Epithelial cell of esophagus (primary cell): ENCODE results near the gene DNAJC16.

Experiments
- DNase-seq: peaks from one replicate; pipeline ENCODE4 v3.0.0; 2010; ENCODE audit warnings: low read depth
- H3K4me3 ChIP-seq: 2 replicates; pipeline ENCODE4 v1.5.1; 2011; ENCODE audit warnings: mild to moderate bottlenecking, low read length, control low read depth
- TF ChIP-seq, protein P1 (sequence below): IDR thresholded peaks from 2 replicates; pipeline ENCODE4 v1.5.1; 2011; ENCODE audit warnings: low read depth, mild to moderate bottlenecking, low read length, control low read depth, inconsistent platforms; ENCODE audit not compliant: insufficient read depth; ENCODE audit errors: missing control alignments

DNAJC16 gene

DNA sequence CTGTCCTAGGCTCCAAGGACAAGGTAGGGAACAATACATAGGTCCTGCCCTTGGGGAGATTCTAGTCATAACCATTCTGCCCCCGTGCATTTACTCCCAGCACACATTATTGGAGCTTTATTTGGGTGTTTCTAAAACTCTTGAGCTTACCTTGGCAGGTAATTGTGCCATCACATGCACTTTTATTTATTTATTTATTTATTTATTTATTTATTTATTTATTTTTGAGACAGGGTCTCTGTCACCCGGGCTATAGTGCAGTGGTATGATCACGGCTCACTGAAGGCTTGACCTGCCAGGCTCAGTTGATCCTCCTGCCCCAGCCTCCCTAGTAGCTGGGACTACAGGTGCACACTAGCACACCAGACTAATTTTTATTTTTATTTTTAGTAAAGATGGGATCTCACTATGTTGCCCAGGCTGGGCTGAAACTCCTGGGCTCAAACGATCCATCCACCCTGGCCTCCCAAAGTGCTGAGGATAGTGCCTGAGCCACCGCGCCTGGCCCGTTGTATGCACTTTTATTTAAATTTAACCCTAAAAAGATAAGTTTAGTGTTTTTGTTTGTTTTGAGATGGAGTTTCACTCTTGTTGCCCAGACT, 49.0 kb downstream of the DNAJC16 start:
- no peak for DNase-seq
- H3K4me3 ChIP-seq, result no peak overlapping the region
- TF ChIP-seq, protein P1, sequence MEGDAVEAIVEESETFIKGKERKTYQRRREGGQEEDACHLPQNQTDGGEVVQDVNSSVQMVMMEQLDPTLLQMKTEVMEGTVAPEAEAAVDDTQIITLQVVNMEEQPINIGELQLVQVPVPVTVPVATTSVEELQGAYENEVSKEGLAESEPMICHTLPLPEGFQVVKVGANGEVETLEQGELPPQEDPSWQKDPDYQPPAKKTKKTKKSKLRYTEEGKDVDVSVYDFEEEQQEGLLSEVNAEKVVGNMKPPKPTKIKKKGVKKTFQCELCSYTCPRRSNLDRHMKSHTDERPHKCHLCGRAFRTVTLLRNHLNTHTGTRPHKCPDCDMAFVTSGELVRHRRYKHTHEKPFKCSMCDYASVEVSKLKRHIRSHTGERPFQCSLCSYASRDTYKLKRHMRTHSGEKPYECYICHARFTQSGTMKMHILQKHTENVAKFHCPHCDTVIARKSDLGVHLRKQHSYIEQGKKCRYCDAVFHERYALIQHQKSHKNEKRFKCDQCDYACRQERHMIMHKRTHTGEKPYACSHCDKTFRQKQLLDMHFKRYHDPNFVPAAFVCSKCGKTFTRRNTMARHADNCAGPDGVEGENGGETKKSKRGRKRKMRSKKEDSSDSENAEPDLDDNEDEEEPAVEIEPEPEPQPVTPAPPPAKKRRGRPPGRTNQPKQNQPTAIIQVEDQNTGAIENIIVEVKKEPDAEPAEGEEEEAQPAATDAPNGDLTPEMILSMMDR, result no peak

DNA sequence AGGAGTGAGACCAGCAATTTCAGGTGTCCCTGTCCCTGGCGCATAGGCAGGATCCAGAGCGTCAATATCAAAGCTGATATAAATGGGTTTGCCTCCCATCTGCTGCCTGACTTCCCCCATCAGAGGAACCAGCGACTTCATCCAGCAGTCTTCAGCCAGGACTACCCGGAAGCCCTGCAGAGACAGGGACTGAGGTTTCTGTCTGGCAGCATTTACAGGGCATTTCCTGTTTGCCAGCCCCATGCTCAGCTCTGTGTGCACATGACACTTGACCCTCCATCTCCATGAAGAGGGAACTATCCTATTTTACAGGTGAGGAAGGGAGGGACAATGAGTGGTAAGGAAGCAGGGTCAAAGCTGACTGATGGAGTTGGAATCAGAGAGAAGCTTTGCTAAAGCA, 51.0 kb downstream of the DNAJC16 start:
- TF ChIP-seq, protein P1, result no peak
- no peak overlapping the region for H3K4me3 ChIP-seq
- no peak for DNase-seq

DNA sequence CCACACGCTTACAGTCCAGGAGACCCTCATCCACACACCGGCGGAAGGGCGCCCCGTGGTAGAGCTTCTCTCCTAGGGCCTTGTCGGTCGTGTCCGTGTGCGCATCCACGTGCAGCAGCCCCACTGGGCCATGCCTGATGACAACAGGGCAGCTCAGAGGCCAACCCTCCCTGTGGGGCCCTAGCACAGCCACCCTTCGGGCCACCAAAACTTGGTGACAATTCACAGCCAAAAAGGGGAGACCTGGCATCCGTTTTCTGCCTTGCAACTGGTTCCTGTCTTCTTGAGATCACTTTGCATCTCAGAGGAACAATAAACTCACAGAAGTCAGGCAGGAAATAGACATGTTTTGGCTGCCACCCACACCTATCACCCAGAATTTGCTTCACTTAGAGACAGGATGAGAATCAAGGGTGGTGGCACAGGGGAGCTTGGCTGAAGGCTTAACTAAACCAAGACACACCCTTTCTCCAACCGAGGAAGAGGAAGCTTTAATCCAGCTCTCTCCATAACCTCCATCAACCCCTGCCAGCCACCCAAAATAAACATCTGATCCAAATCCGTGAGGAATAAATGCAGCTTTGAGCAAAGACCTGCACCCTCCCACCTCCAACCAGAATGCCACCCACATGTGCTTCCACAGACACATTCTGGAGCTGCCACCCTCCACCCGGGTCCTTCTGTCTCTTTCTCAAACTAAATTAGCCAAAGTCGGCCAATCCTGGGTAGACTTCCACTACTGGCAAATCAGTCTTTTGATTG, 52.5 kb downstream of the DNAJC16 start:
- TF ChIP-seq, protein P1, result no peak
- no peak for DNase-seq
- H3K4me3 ChIP-seq, result no peak overlapping the region

DNA sequence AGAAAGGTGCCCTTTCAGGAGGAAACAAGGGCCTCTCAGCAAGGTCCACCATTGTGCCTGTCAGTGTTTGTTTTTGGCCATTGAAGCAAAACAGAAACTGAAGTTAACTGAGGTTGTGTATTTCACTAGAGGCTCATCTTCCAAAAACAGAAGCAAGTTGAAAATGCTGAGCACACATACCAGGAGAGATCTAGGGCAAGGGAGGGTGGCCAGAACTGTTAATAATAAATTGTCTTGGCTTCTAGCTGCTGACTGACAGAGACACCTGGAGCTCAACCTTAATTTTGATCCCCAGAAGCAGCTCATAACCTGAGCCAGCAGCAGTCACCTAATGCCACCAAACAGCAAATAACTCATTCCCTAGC, 53.0 kb downstream of the DNAJC16 start:
- H3K4me3 ChIP-seq, result no peak overlapping the region
- DNase-seq, result no peak
- TF ChIP-seq, protein P1, result no peak

DNA sequence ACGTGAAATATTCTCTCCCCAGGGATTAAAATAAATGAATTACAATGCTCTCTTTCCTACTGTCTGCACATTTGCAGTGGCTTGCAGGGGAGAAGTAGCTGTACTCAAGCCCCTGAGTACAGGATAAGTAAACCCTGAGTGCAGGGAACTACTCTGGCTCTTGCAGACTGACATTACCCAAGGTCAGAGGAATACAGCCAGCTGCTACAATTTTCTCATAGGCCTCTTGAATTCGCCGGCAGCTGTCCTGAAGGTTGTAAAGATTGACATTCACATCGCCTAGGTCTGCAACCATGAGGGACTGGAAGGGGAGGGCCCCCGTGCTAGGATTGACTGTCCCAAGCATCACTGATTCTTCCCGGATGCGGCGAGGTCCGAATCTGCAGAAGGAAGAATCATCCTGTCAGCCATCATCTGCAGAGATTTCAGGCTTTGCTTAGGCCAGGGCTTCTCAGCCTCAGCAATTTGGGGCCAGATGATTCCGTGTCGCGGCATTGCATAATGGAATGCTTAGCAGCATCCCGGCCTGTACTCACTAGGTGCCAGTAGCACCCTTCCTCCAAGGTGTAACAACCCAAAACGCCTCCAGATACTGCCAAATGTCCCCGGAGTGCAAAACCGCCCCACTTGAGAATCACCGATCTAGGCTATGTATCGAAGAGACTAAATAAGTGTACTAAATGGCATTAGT, 56.5 kb downstream of the DNAJC16 start:
- DNase-seq, result no peak
- TF ChIP-seq, protein P1, result no peak
- H3K4me3 ChIP-seq, result no peak overlapping the region

DNA sequence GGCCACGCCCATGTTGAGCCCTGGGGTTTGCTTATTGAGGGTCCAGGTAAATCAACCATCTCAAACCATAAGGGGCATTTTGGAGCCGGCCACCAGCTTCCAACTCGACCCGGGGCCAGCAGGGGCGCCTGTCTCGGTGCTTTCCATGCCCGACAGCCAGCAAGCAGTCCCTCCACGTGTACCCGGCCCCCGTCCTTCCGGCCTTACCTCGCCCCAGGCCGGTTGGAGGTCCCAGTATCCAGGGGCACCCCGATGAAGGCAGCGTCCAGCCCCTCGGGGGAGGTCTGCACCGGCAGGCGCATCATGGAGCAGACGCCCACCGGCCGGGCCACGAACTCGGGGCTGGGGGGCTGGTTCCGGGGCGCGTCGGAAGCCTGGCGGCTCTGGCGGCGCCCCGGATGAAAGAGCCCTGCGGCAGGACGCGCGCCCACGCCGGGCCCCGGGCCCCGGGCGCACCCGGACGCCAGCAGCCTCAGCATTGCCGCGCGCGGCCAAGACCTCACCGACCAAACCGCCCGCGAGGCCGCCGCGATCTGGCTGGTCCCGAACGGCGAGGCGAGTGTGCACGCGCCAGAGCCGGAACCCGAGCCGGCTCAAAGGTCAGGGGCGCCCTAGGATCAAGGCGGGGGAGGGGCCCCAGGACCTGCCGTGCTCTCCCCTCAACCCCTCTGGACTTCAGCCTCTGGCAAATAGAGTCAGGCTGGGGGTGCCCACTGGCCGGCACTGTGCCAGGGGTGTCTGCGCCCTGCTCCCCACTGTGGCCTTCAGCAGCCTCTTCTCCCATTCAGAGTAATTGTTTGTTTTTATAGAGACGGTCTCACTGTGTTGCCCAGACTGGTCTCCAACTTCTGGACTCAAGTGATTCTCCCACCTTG, 58.1 kb downstream of the DNAJC16 start, which contains the start of gene AGMAT:
Gene AGMAT, minus strand, starts transcription at position 563 of the 875 bp plus-strand sequence. Its CDS starts 84 bp downstream, at position 479.
- TF ChIP-seq, protein P1, result peak; percentile 9
- H3K4me3 ChIP-seq, result peak within 1 kb of the TSS; percentile 33
- no peak for DNase-seq
